ENCODE data around the gene C1QTNF6. TPM values are rescaled to one million over a fixed set of nuclear protein-coding genes. Genes with fewer than 3 reads are reported as not detected.
"Not testable (repeated sequence)": the region's sequence is repeated elsewhere in the genome, so short reads cannot be mapped to it uniquely, and the experiment has no call there.

C1QTNF6 gene
- total RNA-seq, 1 donor = 4.6 TPM

- H3K4me3 ChIP-seq (ENCODE audit: low read depth, low read length) = no peak overlapping the region
- no peak for TF ChIP-seq CTCF (IDR thresholded peaks at IDR 0.05; ENCODE audit: insufficient read depth, low read length)
- DNase-seq (ENCODE audit: low read depth) = peak; percentile 87
Observed at GRCh38 chr22:37173709-37174108, 14.3 kb downstream of the C1QTNF6 start.

GRCh38 chr22:37172266-37173245 is 15.5 kb downstream of the C1QTNF6 start:
- TF ChIP-seq CTCF (IDR thresholded peaks at IDR 0.05; ENCODE audit: insufficient read depth, low read length) = no peak

GRCh38 chr22:37171662-37172061 is 16.4 kb downstream of the C1QTNF6 start:
- no peak for TF ChIP-seq CTCF (IDR thresholded peaks at IDR 0.05; ENCODE audit: insufficient read depth, low read length)
- no peak for DNase-seq (ENCODE audit: low read depth)
- no peak overlapping the region for H3K4me3 ChIP-seq (ENCODE audit: low read depth, low read length)

More at GRCh38 chr22:37172266-37173245, 15.5 kb downstream of the C1QTNF6 start:
- DNase-seq (ENCODE audit: low read depth) = no peak
- H3K4me3 ChIP-seq (ENCODE audit: low read depth, low read length) = no peak overlapping the region

GRCh38 chr22:37170689-37171405 is 17.2 kb downstream of the C1QTNF6 start:
- H3K4me3 ChIP-seq (ENCODE audit: low read depth, low read length) = not testable (repeated sequence)
- peak; percentile 78 for DNase-seq (ENCODE audit: low read depth)

- no peak for TF ChIP-seq CTCF (IDR thresholded peaks at IDR 0.05; ENCODE audit: insufficient read depth, low read length)
Observed at GRCh38 chr22:37169947-37170688, 17.9 kb downstream of the C1QTNF6 start.

GRCh38 chr22:37169406-37169805 is 18.6 kb downstream of the C1QTNF6 start:
- H3K4me3 ChIP-seq (ENCODE audit: low read depth, low read length) = no peak overlapping the region
- DNase-seq (ENCODE audit: low read depth) = no peak
- no peak for TF ChIP-seq CTCF (IDR thresholded peaks at IDR 0.05; ENCODE audit: insufficient read depth, low read length)

More at GRCh38 chr22:37169947-37170688, 17.9 kb downstream of the C1QTNF6 start:
- no peak overlapping the region for H3K4me3 ChIP-seq (ENCODE audit: low read depth, low read length)
- no peak for DNase-seq (ENCODE audit: low read depth)
